ENCODE results near the gene SMAGP.

SMAGP gene

DNA sequence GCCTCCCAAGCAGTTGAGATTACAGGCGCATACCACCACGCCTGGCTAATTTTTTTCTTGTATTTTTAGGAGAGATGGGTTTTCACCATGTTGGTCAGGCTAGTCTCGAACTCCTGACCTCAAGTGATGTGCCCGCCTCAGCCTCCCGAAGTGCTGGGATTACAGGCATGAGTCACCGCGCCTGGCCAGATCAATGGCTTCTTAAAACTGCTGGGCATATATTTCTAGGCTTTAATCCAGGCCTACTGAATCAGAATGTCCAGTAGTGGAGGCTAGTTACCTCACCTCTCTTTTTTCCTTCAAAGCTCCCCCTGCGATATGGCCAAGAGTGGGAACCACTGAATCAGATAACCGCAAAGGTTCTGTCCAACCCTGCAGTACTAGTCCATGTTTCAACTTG, 69.4 kb downstream of the SMAGP start:
- no peak for DNase-seq (ENCODE audit: low read depth, low spot score)
- H3K27ac ChIP-seq: no peak overlapping the region

DNA sequence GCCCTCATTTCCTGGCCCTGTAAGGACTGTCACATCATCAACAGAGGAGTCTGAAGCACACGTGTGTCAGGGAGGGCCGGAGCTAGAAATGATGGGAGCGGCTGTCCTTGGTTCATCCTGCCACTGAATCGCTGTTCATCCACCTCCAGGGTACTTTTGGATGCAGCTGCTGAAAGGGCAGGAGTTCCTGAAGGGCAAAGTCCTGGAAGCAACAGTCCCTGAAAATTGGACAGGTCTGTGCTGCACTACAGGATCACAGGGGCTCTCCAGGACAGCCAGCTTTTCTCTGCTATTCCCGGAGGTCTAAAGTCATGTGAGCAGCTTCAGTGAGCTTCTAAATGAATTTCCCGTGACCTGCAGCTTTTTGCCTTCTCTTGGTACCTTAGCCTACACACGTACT, 70.1 kb downstream of the SMAGP start:
- no peak for DNase-seq (ENCODE audit: low read depth, low spot score)
- no peak overlapping the region for H3K27ac ChIP-seq

DNA sequence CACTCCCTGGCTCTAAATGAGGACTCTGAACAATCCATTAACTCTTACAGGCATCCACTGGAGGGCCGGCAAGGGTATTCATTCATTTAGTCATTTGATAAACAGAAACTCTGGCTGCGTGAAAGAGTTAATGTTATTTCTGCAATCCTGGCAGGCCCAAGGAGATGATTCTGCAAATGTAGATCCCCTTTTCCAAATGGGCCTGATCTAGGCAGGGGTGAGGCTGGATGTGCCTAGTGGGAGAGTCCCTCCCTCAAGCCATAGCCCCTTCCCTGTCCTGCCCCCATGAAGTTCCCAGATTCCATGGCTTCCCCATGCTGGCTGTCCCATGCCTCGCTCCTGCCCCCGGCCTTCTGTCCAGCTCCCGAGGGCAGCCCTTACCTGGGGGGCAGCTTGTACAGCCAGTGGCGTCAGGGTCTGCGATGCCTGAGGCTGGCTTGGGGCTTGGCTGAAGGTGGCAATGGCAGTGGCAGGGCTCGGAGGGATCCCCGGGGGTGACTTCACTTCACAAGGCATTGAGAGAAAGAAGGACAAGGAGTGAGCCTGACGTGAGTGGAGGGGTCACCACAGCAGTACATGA, 70.8 kb downstream of the SMAGP start:
- DNase-seq (ENCODE audit: low read depth, low spot score): no peak
- H3K27ac ChIP-seq: no peak overlapping the region

DNA sequence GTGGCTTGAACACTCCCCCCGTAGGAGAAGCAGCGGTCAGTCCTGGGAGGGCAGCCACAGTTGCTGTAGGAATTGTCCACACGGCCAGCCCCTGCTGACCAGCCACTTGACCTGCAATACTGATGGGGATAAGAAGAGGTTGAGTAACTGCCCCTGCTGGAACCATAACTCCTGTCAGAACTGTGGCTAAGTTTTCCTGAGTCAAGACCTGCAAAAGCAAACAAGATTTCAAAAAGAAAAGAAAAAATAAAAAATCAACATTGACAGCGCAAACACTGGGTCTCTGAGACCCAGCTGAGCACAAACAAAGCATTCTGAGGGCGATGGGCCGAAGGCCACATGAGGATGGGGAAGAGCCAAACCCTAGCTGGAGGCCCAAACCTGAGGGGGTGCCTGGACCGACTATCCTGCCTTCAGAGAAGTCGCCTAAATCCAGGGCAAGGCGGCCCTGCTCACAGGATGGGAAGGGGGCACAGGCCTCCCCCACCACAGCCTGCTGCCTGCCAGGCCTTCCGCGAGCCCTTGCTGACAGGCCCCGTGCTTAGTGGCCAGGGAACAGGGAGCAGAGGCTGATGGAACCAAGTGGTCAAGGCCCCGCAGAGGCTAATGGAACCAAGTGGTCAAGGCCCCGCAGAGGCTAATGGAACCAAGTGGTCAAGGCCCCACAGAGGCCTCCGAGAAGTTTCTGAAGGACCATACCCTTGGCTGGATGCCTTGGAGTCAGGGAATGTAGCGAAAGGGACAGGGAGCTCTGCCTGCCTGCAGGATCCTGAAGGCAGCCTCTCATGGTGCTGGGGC, 71.4 kb downstream of the SMAGP start:
- DNase-seq (ENCODE audit: low read depth, low spot score): no peak
- no peak overlapping the region for H3K27ac ChIP-seq

DNA sequence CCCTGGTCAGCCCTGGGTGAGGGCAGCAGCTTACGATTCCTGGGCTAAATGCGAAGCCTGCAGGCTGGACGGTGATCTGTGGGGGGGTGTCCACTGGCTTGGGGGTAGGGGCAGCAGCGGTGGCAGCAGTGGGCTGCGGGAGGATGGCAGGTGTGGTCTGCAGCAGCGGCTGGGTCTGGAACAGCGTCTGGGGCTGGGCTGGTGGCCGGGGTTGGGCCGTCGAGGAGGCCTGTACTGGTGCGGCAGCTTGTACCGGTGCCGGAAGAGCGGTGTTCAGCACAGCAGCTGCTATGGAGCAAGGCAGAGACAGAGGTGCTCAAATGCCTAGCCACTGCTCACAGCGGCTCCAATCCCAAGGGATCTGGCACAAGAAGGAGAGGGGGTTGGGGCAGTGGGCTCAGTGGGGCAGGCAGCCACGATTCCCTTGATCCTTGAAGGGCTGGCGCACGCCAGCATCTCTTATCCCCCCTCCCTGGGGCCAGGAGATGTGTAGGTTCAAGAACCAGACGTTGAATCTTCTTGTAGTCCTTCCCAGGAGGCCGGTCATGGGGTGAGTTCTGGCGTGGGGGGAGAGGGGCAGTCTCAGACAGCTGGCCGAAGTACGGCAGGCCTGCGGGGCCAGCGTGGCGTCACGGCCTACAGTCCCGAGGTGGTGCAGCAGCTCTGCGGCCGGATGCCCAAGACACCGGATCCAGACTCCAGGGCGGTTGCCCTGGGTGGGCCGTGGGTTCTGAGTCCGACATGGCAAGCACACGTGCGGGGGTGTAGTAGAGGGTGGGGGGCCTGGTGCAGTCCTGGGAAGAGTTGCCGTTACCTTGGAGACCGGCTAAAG, 72.3 kb downstream of the SMAGP start:
- DNase-seq (ENCODE audit: low read depth, low spot score): no peak
- H3K27ac ChIP-seq: no peak overlapping the region

DNA sequence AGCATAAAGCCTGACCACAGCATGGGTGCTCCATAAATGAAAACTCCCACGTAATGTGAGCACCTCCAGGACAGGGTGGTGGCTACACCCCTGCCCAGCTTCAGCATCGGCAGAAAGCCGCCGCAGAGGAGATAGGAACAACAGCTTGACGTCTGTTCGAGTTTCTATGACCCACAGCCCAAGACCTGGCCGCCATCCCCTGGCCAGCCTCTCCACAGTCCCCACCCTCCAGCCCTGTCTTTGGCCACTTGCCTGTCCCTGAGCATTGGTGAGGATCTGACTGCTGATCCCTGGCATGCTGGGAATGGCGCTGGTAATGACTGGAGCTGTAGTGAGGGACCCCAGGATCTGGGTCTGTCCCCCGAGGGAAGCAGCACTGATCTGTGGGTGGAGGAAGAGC, 73.7 kb downstream of the SMAGP start:
- DNase-seq (ENCODE audit: low read depth, low spot score): no peak
- no peak overlapping the region for H3K27ac ChIP-seq

DNA sequence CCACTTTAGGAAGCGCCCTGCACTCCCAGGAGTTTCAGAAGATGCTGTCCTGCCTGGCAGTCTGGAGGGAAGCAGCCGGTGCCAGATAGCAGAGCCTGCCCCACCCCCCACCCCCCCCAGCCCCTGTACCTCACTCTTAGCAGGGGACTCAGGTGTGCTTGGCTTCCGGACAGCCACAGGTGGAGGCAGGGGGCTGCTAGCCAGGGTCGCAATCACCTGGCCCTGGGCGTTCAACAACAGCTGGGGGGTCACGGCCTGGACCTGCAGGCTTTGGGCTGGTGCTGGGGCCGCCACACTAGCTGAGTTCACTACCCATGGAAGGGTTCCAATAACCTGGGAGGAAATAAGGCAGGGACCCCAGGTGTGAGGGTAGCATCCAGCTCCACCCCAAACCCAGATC, 74.4 kb downstream of the SMAGP start:
- H3K27ac ChIP-seq: no peak overlapping the region
- no peak for DNase-seq (ENCODE audit: low read depth, low spot score)

Data from epithelial cell of prostate (primary cell).